ENCODE results near the gene SMG1. TPM values are rescaled to one million over a fixed set of nuclear protein-coding genes. Genes with fewer than 3 reads are reported as not detected.
"Not testable (repeated sequence)": the region's sequence is repeated elsewhere in the genome, so short reads cannot be mapped to it uniquely, and the experiment has no call there.

Gene SMG1
- total and polyA plus RNA-seq, 12 donors = 11.7 to 58.2 (median 50.2) TPM

DNA sequence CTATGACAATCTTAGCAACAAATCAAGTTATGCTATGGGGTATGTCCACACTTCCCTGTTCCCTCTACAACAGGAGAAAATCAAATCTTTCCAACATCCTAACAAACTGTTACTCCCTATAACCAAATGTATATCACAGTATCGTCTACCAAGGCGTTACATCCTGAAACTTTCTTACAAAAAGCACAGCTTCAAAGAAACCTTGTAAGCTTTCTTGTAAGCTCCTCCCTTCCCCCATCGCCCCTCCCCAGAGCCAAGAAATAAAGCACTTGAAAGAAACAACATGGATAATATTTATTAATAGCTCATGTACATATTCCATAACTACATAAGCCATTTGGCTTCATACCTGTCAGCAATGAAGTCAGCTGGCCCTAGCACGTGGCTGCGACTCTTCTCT lies 2.3 kb downstream of the SMG1 start:
- H3K9me3 ChIP-seq; DNase-seq; intact Hi-C loops (cut with DNase I); H3K36me3 ChIP-seq; H3K27me3 ChIP-seq; ATAC-seq: not testable (repeated sequence)
- H3K27ac ChIP-seq = peak overlapping the region in 4 of 10 donors; percentile 18 to 98 (median 94)
- WGBS, 2 donors = 18 to 21% methylated on average over 5 of the region's 5 CpGs
- peak overlapping the region in 6 of 10 donors; percentile 68 to 95 (median 82) for H3K4me3 ChIP-seq
- peaks cover 0 to 56% (median 9%) of the 10 kb centered on the region in 9 donors for H3K4me1 ChIP-seq

DNA sequence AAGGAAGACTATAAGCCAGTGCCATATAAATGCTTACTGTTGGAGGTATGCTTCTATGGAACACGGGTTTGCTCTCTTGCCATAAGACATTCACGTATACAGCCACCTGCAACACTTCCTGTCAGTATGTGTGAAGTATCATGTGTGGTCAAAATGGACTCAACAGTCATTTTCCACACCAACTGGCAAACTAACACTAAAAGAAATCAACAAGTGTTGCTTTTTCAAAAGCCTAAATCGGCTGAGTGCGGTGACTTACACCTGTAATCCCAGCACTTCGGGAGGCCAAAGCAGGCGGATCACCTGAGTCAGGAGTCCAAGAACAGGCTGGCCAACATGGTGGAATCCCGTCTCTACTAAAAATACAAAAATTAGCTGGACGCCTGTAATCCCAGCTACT lies 3.1 kb downstream of the SMG1 start:
- H3K27me3 ChIP-seq; DNase-seq; ATAC-seq; H3K36me3 ChIP-seq; H3K9me3 ChIP-seq; intact Hi-C loops (cut with DNase I); H3K4me3 ChIP-seq: not testable (repeated sequence)
- 75 to 77% methylated on average over 8 of the region's 8 CpGs for WGBS, 2 donors
- H3K4me1 ChIP-seq = peaks cover 0 to 57% (median 9%) of the 10 kb centered on the region in 9 donors
- H3K27ac ChIP-seq = peak overlapping the region in 3 of 10 donors; percentile 2 to 30 (median 5)

DNA sequence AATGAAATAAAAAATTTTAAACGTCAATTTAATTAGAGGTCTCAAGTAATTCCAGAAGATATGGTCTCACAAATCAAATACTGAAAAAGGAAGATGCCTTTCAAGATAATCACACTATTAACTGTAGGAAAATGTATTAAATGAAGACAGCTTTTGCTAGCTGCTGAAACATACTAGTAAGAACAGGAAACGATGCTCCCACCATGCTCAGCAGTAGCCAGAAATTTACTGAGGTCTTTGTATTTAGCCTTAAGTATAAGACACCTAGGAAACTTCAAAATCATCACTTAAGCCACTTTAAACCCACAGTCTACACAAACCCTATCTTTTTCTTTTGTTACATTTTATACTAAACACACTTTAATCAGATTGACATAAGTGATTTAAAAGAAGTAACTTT lies 16.6 kb downstream of the SMG1 start:
- DNase-seq, H3K4me3 ChIP-seq, H3K27ac ChIP-seq, H3K27me3 ChIP-seq, H3K9me3 ChIP-seq, ATAC-seq, H3K36me3 ChIP-seq: not testable (repeated sequence)
- intact Hi-C loops (cut with DNase I) = loop anchor here in 2 of 10 donors (10.0 kb wide), 1 partner anchor 55 kb away; no protein-coding TSS in a partner anchor
- 51 to 53% methylated on average over 2 of the region's 2 CpGs for WGBS, 2 donors
- peaks cover 0 to 39% (median 17%) of the 10 kb centered on the region in 9 donors for H3K4me1 ChIP-seq

DNA sequence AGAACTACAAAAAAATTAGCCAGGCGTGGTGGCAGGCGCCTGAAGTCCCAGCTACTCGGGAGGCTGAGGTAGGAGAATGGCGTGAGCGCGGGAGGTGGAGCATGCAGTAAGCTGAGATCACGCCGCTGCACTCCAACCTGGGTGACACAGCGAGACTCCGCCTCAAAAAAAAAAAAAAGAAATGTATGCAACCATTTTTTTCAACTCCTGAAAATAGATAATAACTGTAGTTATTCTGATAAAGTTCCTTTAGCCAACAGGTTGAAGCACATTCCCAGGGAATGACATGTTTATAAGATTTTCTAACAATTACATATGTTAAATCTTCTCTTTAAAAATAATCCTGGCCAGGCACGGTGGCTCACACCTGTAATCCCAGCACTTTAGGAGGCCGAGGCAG lies 17.5 kb downstream of the SMG1 start:
- DNase-seq = not testable (repeated sequence)

DNA sequence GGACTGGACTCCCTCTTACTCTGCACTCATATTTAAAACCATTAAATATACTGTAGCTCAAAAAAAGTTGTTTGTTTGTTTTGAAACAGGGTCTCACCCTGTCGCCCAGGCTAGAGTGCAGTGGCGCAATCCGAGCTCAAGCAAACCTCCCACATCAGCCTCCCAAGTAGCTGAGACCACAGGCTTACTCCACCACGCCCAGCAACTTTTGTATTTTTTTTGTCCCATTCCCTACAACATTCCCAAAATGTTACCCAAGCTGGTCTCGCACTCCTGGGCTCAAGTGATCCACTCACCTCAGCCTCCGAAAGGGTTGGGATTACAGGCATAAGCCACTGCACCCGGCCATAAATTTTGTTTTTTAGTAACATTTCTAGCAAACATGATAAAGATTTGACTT lies 23.4 kb downstream of the SMG1 start:
- not testable (repeated sequence) for H3K4me3 ChIP-seq, H3K27me3 ChIP-seq, H3K27ac ChIP-seq, H3K9me3 ChIP-seq, ATAC-seq, H3K36me3 ChIP-seq, DNase-seq
- intact Hi-C loops (cut with DNase I) = loop anchor here in 2 of 10 donors (10.0 kb wide), 1 partner anchor 62 kb away; no protein-coding TSS in a partner anchor
- WGBS, 2 donors = 96 to 97% methylated on average over 7 of the region's 7 CpGs
- peaks cover 0 to 60% (median 37%) of the 10 kb centered on the region in 9 donors for H3K4me1 ChIP-seq

More for the DNA sequence above, 17.5 kb downstream of the SMG1 start:
- H3K36me3 ChIP-seq, H3K4me3 ChIP-seq, H3K27me3 ChIP-seq, ATAC-seq, H3K9me3 ChIP-seq, H3K27ac ChIP-seq: not testable (repeated sequence)
- peaks cover 0 to 39% (median 17%) of the 10 kb centered on the region in 9 donors for H3K4me1 ChIP-seq
- WGBS, 2 donors = 87 to 90% methylated on average over 11 to 12 of the region's 12 CpGs
- intact Hi-C loops (cut with DNase I) = loop anchor here in 2 of 10 donors (10.0 kb wide), 1 partner anchor 56 kb away; no protein-coding TSS in a partner anchor

DNA sequence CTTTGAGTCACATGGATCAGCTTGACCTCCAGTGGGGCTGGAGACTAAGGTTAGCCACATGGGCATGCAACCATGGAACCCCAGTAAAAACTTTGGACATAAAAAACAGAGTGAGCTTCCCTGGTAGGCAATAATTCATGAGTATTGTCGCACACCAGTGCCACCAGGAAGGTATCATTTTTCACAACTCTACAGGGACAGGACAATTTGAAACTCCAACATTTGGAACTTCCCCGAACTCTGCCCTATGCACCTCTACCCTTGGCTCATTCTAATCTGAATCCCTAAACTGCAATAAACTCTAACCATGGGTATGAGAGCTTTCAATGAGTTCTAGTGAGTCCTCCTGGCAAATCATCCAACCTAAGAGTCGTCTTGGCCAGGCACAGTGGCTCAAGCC lies 24.2 kb downstream of the SMG1 start:
- H3K9me3 ChIP-seq, H3K4me3 ChIP-seq, DNase-seq, H3K36me3 ChIP-seq, ATAC-seq, H3K27me3 ChIP-seq: not testable (repeated sequence)
- WGBS, 2 donors = 80% methylated on average over 3 of the region's 3 CpGs
- intact Hi-C loops (cut with DNase I) = loop anchor here in 2 of 10 donors (10.0 kb wide), 1 partner anchor 63 kb away; no protein-coding TSS in a partner anchor
- Histone ChIP-seq H3K27ac (peak overlapping the region in 1 of 10 donors; percentile 20), H3K4me1 (peaks cover 0 to 60% (median 37%) of the 10 kb centered on the region in 9 donors)

DNA sequence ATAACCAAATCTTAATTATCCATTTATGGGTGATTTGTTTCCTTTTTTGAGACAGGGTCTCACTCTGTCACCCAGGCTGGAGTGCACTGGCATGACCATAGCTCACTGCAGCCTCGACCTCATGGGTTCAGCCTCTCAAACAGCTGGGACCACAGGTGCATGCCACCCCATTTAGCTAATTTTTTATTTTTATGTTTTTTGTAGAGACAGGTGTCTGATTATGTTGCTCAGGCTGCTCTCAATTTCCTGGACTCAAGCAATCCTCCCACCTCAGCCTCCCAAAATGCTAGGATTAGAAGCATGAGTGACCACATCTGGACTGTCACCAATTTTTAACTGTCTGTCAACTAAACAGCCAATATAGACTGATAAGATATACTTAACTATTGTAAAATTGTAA lies 25.0 kb downstream of the SMG1 start:
- H3K9me3 ChIP-seq, H3K4me3 ChIP-seq, H3K27me3 ChIP-seq, DNase-seq, H3K27ac ChIP-seq, ATAC-seq: not testable (repeated sequence)
- 65 to 84% methylated on average over 1 of the region's 1 CpG for WGBS, 2 donors
- Histone ChIP-seq H3K4me1 (peaks cover 0 to 65% (median 44%) of the 10 kb centered on the region in 9 donors), H3K36me3 (peaks cover 0 to 10% (median 0%) of the 10 kb centered on the region in 9 donors)
- intact Hi-C loops (cut with DNase I) = loop anchor here in 2 of 10 donors (10.0 kb wide), 1 partner anchor 64 kb away; no protein-coding TSS in a partner anchor

DNA sequence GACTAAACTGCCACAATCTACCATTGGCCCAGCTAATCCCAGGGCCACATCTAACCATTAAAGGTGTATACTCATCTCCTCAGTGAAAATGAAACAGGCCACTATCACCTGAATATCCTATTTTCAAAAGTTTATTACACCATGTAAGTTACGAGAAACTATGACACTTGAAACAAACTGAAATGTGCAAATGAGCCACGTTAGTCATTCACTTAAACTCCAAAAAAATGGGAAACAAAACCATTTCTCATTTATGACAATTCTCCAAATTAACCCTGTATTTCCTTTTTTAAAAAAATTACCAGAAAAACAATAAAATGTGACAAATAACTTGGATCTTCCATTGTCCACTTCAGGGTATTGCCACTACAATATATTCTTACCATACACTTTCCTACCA lies 41.8 kb downstream of the SMG1 start:
- not testable (repeated sequence) for ATAC-seq, DNase-seq, H3K27me3 ChIP-seq, H3K9me3 ChIP-seq, H3K27ac ChIP-seq, H3K4me1 ChIP-seq, H3K4me3 ChIP-seq
- peaks cover 0 to 87% (median 21%) of the 10 kb centered on the region in 9 donors for H3K36me3 ChIP-seq
- intact Hi-C loops (cut with DNase I) = loop anchor here in 1 of 10 donors (5.0 kb wide), 1 partner anchor 47 kb away; no protein-coding TSS in a partner anchor
- 86 to 91% methylated on average over 2 of the region's 2 CpGs for WGBS, 2 donors

DNA sequence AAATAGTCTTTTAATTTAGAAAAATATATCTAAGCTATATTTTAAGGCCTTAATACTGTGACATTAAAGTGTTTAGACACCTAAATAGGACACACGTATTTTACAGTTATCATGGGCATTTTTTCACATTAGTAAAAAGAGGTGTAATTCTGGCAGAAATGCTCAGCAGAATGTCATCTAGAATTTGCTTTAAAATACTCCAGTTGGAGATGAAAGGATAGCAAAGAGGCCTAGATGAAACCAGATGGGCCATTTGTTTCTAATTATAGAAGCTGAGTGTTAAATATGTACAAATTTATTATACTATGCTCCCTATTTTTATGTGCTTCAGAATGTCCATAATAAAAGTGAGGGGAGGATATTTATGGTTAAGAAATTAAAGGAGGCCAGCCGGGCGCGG lies 48.5 kb downstream of the SMG1 start:
- H3K27ac ChIP-seq; H3K27me3 ChIP-seq; H3K4me3 ChIP-seq; DNase-seq; ATAC-seq; H3K9me3 ChIP-seq; H3K4me1 ChIP-seq; intact Hi-C loops (cut with DNase I): not testable (repeated sequence)
- WGBS, 2 donors = 95 to 97% methylated on average over 4 of the region's 4 CpGs
- peaks cover 0 to 100% (median 32%) of the 10 kb centered on the region in 9 donors for H3K36me3 ChIP-seq

DNA sequence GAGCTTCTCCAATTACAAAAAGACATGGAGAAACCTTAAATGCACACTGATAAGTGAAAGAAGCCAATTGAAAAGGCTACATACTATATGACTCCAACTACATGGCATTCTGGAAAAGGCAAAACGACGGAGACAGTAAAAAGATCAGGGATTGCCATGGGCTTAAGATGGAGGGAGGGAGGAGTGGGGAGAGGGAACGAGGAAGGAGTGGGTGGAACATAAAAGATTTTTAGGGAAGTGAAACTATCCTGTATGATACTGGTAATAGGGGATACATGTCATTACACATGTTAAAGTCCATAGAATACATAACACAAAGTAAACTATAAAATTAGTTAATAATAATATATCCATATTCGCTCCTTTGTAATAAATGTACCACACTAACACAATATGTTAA lies 48.9 kb downstream of the SMG1 start:
- ATAC-seq; H3K27ac ChIP-seq; intact Hi-C loops (cut with DNase I); H3K9me3 ChIP-seq; H3K27me3 ChIP-seq; H3K4me1 ChIP-seq; H3K4me3 ChIP-seq; DNase-seq: not testable (repeated sequence)
- 84 to 87% methylated on average over 4 of the region's 4 CpGs for WGBS, 2 donors
- peaks cover 0 to 98% (median 32%) of the 10 kb centered on the region in 9 donors for H3K36me3 ChIP-seq

DNA sequence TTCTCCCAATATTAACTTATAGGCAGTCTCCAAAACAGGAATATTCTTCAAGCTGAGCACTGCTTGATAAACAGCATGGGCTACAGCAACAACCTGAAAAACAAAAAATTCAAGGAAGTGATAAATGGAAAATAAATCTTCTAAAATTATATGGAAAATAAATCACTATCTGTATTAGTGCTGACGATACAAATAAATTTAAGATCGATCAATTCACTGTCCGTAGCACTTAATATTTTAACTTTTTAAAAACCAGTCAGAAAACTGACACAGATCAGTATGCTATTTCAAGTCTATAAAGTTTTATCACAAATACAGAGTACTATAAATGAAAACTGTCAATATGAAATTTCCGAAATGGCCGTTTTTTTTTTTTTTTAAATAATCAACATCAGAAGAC lies 49.9 kb downstream of the SMG1 start:
- ATAC-seq; H3K27me3 ChIP-seq; intact Hi-C loops (cut with DNase I); DNase-seq; H3K4me1 ChIP-seq; H3K9me3 ChIP-seq; H3K4me3 ChIP-seq; H3K27ac ChIP-seq: not testable (repeated sequence)
- H3K36me3 ChIP-seq = peaks cover 0 to 98% (median 27%) of the 10 kb centered on the region in 9 donors
- WGBS, 2 donors = 94 to 95% methylated on average over 5 of the region's 5 CpGs

All from heart right ventricle (tissue), 16 donors.